SJSA1 (cell line): ENCODE data around the gene VWA7. TPM values are rescaled to one million over a fixed set of nuclear protein-coding genes. Genes with fewer than 3 reads are reported as not detected.
A peak's percentile ranks its signal among the peaks of the same experiment; 100 is the strongest.

Experiments used
- DNase-seq, 2 experiments: peaks; one replicate each; pipeline ENCODE4 v3.0.0-alpha.2; 2015 to 2020; ENCODE audit warnings: low spot score in 2 of 2, low read depth in 1 of 2
- H3K27ac ChIP-seq: fragments of 250-450 bp; sonication (Bioruptor Pico); 2 replicates; pipeline ENCODE4 v1.5.1; 2020; ENCODE audit warnings: mild to moderate bottlenecking, moderate library complexity
- H3K27me3 ChIP-seq: fragments of 250-450 bp; sonication (Bioruptor Pico); replicated peaks from 2 replicates; pipeline ENCODE4 v1.5.1; 2020; ENCODE audit warnings: mild to moderate bottlenecking, moderate library complexity
- H3K36me3 ChIP-seq: fragments of 250-450 bp; sonication (Bioruptor Pico); 2 replicates; pipeline ENCODE4 v1.5.1; 2020; ENCODE audit warnings: mild to moderate bottlenecking
- H3K4me1 ChIP-seq: fragments of 250-450 bp; sonication (Bioruptor Pico); replicated peaks from 2 replicates; pipeline ENCODE4 v1.6.1; 2021; ENCODE audit warnings: mild to moderate bottlenecking
- H3K4me3 ChIP-seq: fragments of 250-450 bp; sonication (Bioruptor Pico); 2 replicates; pipeline ENCODE4 v1.5.1; 2020; ENCODE audit warnings: mild to moderate bottlenecking
- H3K9me3 ChIP-seq: fragments of 250-450 bp; sonication (Bioruptor Pico); replicated peaks from 2 replicates; pipeline ENCODE4 v1.5.1; 2020; ENCODE audit warnings: mild to moderate bottlenecking
- total RNA-seq: library from RNA; depleted of rRNA; stranded (reverse); fragments of >200 nt; shearing (Covaris generic); gene quantifications from 2 replicates; pipeline ENCODE4 v1.2.3, GENCODE V29; 2014

The VWA7 gene
- total RNA-seq, 1 experiment from 2014 or later: not detected

- DNase-seq: no peak
These were observed 11.6 kb downstream of the VWA7 start for GRCh38 chr6:31765559-31765909.

DNA sequence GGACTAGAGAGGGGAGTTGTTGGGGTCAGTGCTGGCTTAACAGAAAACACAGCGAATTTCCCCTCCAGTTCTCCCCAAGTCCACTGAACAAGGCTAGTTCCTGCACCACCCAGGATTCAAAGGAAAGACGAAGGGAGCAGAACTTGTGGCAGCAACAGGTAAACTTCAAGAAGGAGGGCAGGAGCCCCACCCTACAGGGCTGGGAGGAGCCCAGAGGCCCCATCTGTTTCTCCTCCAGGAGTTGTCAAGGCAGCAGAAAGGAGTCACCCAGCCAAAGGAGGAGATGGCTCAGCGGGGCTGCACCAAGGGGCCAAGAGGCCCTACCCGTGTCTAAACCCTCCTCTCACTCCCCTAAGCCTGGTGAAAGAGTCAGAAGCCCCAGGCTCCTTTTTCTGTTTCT lies 12.9 kb downstream of the VWA7 start:
- no peak overlapping the region for H3K4me3 ChIP-seq
- H3K27ac ChIP-seq: no peak overlapping the region
- H3K9me3 ChIP-seq: no peaks in the 10 kb centered on the region
- peaks cover 5% of the 10 kb centered on the region; the same call in 1 of the 2 replicates for H3K36me3 ChIP-seq
- H3K27me3 ChIP-seq: no peaks in the 10 kb centered on the region
- peaks cover 10% of the 10 kb centered on the region for H3K4me1 ChIP-seq
- DNase-seq: no peak

More at GRCh38 chr6:31765559-31765909, 11.6 kb downstream of the VWA7 start:
- H3K4me1 ChIP-seq: peaks cover 10% of the 10 kb centered on the region
- H3K4me3 ChIP-seq: no peak overlapping the region
- 0 out of 2 replicates have a peak, but pooled peaks cover under 1% of the 10 kb centered on the region for H3K36me3 ChIP-seq
- no peaks in the 10 kb centered on the region for H3K9me3 ChIP-seq
- H3K27me3 ChIP-seq: no peaks in the 10 kb centered on the region
- H3K27ac ChIP-seq: no peak overlapping the region

GRCh38 chr6:31763619-31763940 lies 13.5 kb downstream of the VWA7 start:
- DNase-seq: peak in 1 of 2 experiments; percentile 50
- H3K4me1 ChIP-seq: peaks cover 10% of the 10 kb centered on the region

DNA sequence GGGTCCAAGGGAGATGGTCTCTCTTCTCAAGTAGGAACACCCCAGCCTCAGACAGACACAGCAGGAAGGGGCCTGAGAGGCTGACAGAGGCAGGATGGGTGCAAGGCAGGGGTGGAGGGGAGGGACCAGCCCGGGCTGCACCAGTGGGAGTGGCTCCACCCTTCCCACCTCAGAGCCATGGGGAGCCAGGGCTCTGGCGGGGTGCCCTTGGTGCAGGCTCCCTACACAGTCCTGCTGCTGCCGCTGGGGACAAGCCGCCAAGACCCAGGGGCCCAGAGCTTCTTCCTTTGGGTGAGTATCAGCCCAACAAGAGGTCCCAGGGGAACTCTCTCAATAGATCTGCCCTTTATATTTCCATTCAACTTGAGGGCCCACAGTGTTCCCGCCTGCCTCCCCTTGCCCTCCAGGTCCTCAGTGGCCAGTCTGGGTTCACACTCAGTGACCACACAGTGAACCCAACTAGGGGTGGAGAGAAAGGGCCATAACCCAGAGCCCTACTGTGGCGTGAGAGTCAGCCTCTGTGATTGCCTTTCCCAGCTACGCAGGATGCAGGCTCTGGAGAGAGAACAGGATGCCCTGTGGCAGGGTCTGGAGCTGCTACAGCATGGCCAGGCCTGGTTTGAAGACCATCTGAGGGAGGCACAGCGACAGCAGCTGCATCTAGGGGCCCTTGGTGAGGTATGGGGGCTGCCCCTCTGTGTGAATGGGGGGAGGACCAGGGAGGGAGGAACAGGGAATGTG lies 14.1 kb downstream of the VWA7 start:
- no peak overlapping the region for H3K4me3 ChIP-seq
- no peaks in the 10 kb centered on the region for H3K9me3 ChIP-seq
- DNase-seq: peak in 1 of 2 experiments; percentile 18
- no peak overlapping the region for H3K27ac ChIP-seq
- H3K4me1 ChIP-seq: peaks cover 10% of the 10 kb centered on the region
- H3K27me3 ChIP-seq: no peaks in the 10 kb centered on the region
- H3K36me3 ChIP-seq: peaks cover 5% of the 10 kb centered on the region; the same call in 1 of the 2 replicates

More at GRCh38 chr6:31763619-31763940, 13.5 kb downstream of the VWA7 start:
- H3K9me3 ChIP-seq: no peaks in the 10 kb centered on the region
- no peak overlapping the region for H3K27ac ChIP-seq
- H3K27me3 ChIP-seq: no peaks in the 10 kb centered on the region
- H3K4me3 ChIP-seq: no peak overlapping the region
- H3K36me3 ChIP-seq: peaks cover 5% of the 10 kb centered on the region; the same call in 1 of the 2 replicates

DNA sequence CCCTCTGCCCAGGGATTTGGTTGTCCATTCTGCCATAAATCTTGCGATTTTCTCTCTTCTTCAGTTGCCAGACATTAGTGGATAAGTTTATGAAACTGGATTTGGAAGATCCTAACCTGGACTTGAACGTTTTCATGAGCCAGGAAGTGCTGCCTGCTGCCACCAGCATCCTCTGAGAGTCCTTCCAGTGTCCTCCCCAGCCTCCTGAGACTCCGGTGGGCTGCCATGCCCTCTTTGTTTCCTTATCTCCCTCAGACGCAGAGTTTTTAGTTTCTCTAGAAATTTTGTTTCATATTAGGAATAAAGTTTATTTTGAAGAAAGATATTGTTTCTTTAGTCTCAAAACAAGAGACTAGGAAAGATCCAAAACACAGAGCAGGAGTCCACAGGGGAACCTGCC lies 14.8 kb downstream of the VWA7 start, which contains the start of gene SAPCD1:
Gene SAPCD1, plus strand, starts transcription at position 301 of the 400 bp plus-strand sequence. CDS start 399 bp downstream, outside the sequence.
- Histone ChIP-seq H3K4me3 (no peak within 1 kb of the TSS), H3K27ac (no peak within 1 kb of the TSS), H3K9me3 (no peaks in the 10 kb centered on the region), H3K27me3 (no peaks in the 10 kb centered on the region), H3K4me1 (peaks cover 10% of the 10 kb centered on the region), H3K36me3 (peaks cover 5% of the 10 kb centered on the region; the same call in 1 of the 2 replicates)
- no peak for DNase-seq

- peaks cover 10% of the 10 kb centered on the region for H3K4me1 ChIP-seq
- no peak overlapping the region for H3K27ac ChIP-seq
- H3K27me3 ChIP-seq: no peaks in the 10 kb centered on the region
- H3K36me3 ChIP-seq: peaks cover 5% of the 10 kb centered on the region; the same call in 1 of the 2 replicates
- no peak for DNase-seq
- H3K4me3 ChIP-seq: no peak overlapping the region
- H3K9me3 ChIP-seq: no peaks in the 10 kb centered on the region
These were observed 15.8 kb downstream of the VWA7 start for GRCh38 chr6:31761343-31761742.

DNA sequence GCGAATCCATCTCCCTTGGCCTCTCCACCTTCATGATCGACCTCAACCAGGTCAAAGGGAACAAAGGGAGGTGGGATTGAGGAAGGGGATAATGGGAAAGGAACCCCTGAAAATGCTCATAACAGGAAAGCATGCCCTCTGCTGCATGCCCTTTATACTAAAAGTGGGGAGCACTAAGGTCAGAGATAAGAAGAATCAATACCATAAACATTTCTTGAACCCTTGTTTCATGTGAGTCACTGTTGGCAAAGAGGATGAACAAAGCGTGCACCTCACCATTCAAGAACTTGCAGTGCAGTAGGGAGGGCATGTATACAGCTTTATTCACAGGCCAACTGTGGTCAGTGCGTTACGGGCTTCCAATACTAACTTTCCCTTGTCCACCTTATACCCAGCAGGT lies 16.3 kb downstream of the VWA7 start:
- peaks cover 5% of the 10 kb centered on the region; the same call in 1 of the 2 replicates for H3K36me3 ChIP-seq
- no peaks in the 10 kb centered on the region for H3K27me3 ChIP-seq
- H3K27ac ChIP-seq: no peak overlapping the region
- H3K4me1 ChIP-seq: peaks cover 10% of the 10 kb centered on the region
- no peak for DNase-seq
- H3K9me3 ChIP-seq: no peaks in the 10 kb centered on the region
- H3K4me3 ChIP-seq: no peak overlapping the region

GRCh38 chr6:31758281-31758680 lies 18.8 kb downstream of the VWA7 start:
- H3K9me3 ChIP-seq: no peaks in the 10 kb centered on the region
- no peaks in the 10 kb centered on the region for H3K27me3 ChIP-seq
- H3K4me1 ChIP-seq: peaks cover 5% of the 10 kb centered on the region
- H3K27ac ChIP-seq: no peak overlapping the region
- DNase-seq: no peak
- H3K4me3 ChIP-seq: no peak overlapping the region
- H3K36me3 ChIP-seq: peaks cover 6% of the 10 kb centered on the region

DNA sequence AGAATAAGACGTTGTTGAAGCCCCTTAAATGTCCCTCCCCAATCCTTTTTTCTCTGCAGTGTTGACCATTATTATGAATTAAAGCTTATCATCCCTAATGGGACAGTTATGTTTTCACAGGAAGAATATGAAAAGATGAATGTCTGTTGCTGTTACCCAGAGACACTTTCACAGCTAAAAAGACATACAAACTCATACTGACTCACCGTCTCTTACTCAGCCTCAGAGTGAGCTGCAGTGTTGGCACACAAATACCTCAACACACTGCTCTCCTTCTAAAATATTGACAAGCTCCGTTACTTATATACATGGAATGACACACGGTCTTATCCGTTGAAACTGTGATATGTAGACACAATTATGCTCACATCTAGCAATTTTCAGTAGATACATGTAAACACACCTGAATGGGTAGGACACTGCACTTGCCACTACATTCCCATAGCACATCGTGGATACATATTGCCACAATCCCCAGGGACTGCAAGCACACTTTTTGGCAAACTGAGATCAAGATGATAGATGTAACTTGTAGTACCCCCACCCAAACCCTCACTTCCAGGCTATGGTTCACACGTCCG lies 24.3 kb downstream of the VWA7 start:
- no peak overlapping the region for H3K4me3 ChIP-seq
- DNase-seq: peak in 1 of 2 experiments; percentile 54
- H3K9me3 ChIP-seq: no peaks in the 10 kb centered on the region
- H3K27me3 ChIP-seq: no peaks in the 10 kb centered on the region
- peak overlapping the region; percentile 55 for H3K27ac ChIP-seq
- H3K4me1 ChIP-seq: peaks cover 47% of the 10 kb centered on the region
- peaks cover 11% of the 10 kb centered on the region for H3K36me3 ChIP-seq

GRCh38 chr6:31750411-31751022 lies 26.6 kb downstream of the VWA7 start:
- Histone ChIP-seq H3K36me3 (peaks cover 25% of the 10 kb centered on the region), H3K27me3 (no peaks in the 10 kb centered on the region), H3K4me1 (peaks cover 63% of the 10 kb centered on the region), H3K9me3 (no peaks in the 10 kb centered on the region), H3K4me3 (no peak overlapping the region), H3K27ac (peak overlapping the region; percentile 52)
- DNase-seq: peak in 1 of 2 experiments; percentile 61

- H3K27me3 ChIP-seq: no peaks in the 10 kb centered on the region
- no peak overlapping the region for H3K4me3 ChIP-seq
- H3K27ac ChIP-seq: peak overlapping the region; percentile 52; the same call in 1 of the 2 replicates
- H3K36me3 ChIP-seq: peaks cover 27% of the 10 kb centered on the region
- no peak for DNase-seq
- H3K9me3 ChIP-seq: no peaks in the 10 kb centered on the region
- H3K4me1 ChIP-seq: peaks cover 63% of the 10 kb centered on the region
These were observed 27.7 kb downstream of the VWA7 start for GRCh38 chr6:31749301-31750036.

- Histone ChIP-seq H3K27me3 (no peaks in the 10 kb centered on the region), H3K36me3 (peaks cover 51% of the 10 kb centered on the region), H3K9me3 (no peaks in the 10 kb centered on the region), H3K4me3 (no peak overlapping the region), H3K4me1 (peaks cover 37% of the 10 kb centered on the region), H3K27ac (no peak overlapping the region)
- no peak for DNase-seq
These were observed 32.7 kb downstream of the VWA7 start for GRCh38 chr6:31744422-31744821.

GRCh38 chr6:31742894-31743293 lies 34.2 kb downstream of the VWA7 start:
- no peak for DNase-seq
- H3K4me1 ChIP-seq: peaks cover 39% of the 10 kb centered on the region
- H3K4me3 ChIP-seq: no peak overlapping the region
- H3K27me3 ChIP-seq: no peaks in the 10 kb centered on the region
- no peak overlapping the region for H3K27ac ChIP-seq
- H3K9me3 ChIP-seq: no peaks in the 10 kb centered on the region
- peaks cover 47% of the 10 kb centered on the region for H3K36me3 ChIP-seq
